Kidney epithelial cell (primary cell): Measurements from ENCODE around the gene GPX3. TPM values are rescaled to one million over a fixed set of nuclear protein-coding genes. Genes with fewer than 3 reads are reported as not detected.

Experiments
- DNase-seq: peaks from one replicate; pipeline ENCODE4 v3.0.0-alpha.2; 2010; ENCODE audit warnings: low read depth
- H3K27me3 ChIP-seq: 2 replicates; pipeline ENCODE4 v1.6.0; 2011; ENCODE audit warnings: low read length; ENCODE audit not compliant: control insufficient read depth, insufficient read depth
- H3K36me3 ChIP-seq: 2 replicates; pipeline ENCODE4 v1.5.1; 2011; ENCODE audit warnings: low read length; ENCODE audit not compliant: control insufficient read depth, insufficient read depth
- H3K4me3 ChIP-seq: 2 replicates; pipeline ENCODE4 v1.5.1; 2011; ENCODE audit warnings: low read depth, mild to moderate bottlenecking, control low read depth, low read length
- CTCF ChIP-seq: IDR thresholded peaks from 2 replicates; pipeline ENCODE4 v1.5.1; 2011; ENCODE audit warnings: mild to moderate bottlenecking, moderate library complexity, low read length, control low read depth, inconsistent platforms; ENCODE audit not compliant: insufficient read depth, poor library complexity, severe bottlenecking
- total RNA-seq: library from RNA; depleted of rRNA; stranded (reverse); fragments of >200 nt; gene quantifications from 2 replicates; pipeline ENCODE4 v1.2.3, GENCODE V29; 2015

Gene GPX3
- total RNA-seq, 1 donor from 2014 or later: 6.3 TPM

- no peak for TF ChIP-seq CTCF
- Histone ChIP-seq H3K27me3 (no peaks in the 10 kb centered on the region), H3K36me3 (no peaks in the 10 kb centered on the region), H3K4me3 (no peak overlapping the region)
- DNase-seq: peak; percentile 63
Observed at GRCh38 chr5:151014680-151015343, 5.6 kb upstream of the GPX3 start.

- TF ChIP-seq CTCF: no peak
- no peak for DNase-seq
- no peak overlapping the region for H3K4me3 ChIP-seq
- H3K27me3 ChIP-seq: no peaks in the 10 kb centered on the region
- no peaks in the 10 kb centered on the region for H3K36me3 ChIP-seq
Observed at GRCh38 chr5:151015974-151016587, 4.3 kb upstream of the GPX3 start.

- DNase-seq: no peak
Observed at GRCh38 chr5:151016700-151017099, 3.7 kb upstream of the GPX3 start.

GRCh38 chr5:151017897-151018296 lies 2.5 kb upstream of the GPX3 start:
- Histone ChIP-seq H3K27me3 (no peaks in the 10 kb centered on the region), H3K4me3 (no peak overlapping the region), H3K36me3 (no peaks in the 10 kb centered on the region)
- no peak for DNase-seq
- TF ChIP-seq CTCF: no peak

More at GRCh38 chr5:151016700-151017099, 3.7 kb upstream of the GPX3 start:
- H3K36me3 ChIP-seq: no peaks in the 10 kb centered on the region
- TF ChIP-seq CTCF: no peak
- no peak overlapping the region for H3K4me3 ChIP-seq
- no peaks in the 10 kb centered on the region for H3K27me3 ChIP-seq

- H3K4me3 ChIP-seq: no peak overlapping the region
- TF ChIP-seq CTCF: no peak
- DNase-seq: no peak
- H3K27me3 ChIP-seq: no peaks in the 10 kb centered on the region
- no peaks in the 10 kb centered on the region for H3K36me3 ChIP-seq
Observed at GRCh38 chr5:151018846-151019245, 1.5 kb upstream of the GPX3 start.

- Histone ChIP-seq H3K27me3 (no peaks in the 10 kb centered on the region), H3K36me3 (no peaks in the 10 kb centered on the region), H3K4me3 (no peak overlapping the region)
- no peak for TF ChIP-seq CTCF
- DNase-seq: no peak
Observed at GRCh38 chr5:151019331-151019730, 1.1 kb upstream of the GPX3 start.
